PFSK-1 (cell line): Measurements from ENCODE around the gene EHD2.

Experiments
- POLR2AphosphoS5 ChIP-seq: IDR thresholded peaks from 2 replicates; pipeline ENCODE4 v1.6.1; 2012; ENCODE audit warnings: low read depth, mild to moderate bottlenecking, control low read depth, low read length, moderate library complexity
- REST ChIP-seq, 2 experiments: IDR thresholded peaks; 2 replicates each; pipeline versions ENCODE4 v1.6.1 to v1.8.0; 2011 to 2012; ENCODE audit warnings: low read depth in 2 of 2, low read length in 2 of 2, control low read depth in 1 of 2, inconsistent platforms in 1 of 2, mild to moderate bottlenecking in 1 of 2, moderate library complexity in 1 of 2; ENCODE audit not compliant: insufficient read depth in 1 of 2
- SIN3A ChIP-seq: IDR thresholded peaks from 2 replicates; pipeline ENCODE4 v1.6.1; 2012; ENCODE audit warnings: mild to moderate bottlenecking, low read length, moderate library complexity, borderline replicate concordance; ENCODE audit not compliant: insufficient read depth
- TAF1 ChIP-seq: IDR thresholded peaks from 2 replicates; pipeline ENCODE4 v1.6.1; 2012; ENCODE audit warnings: low read length, control low read depth, borderline replicate concordance; ENCODE audit not compliant: insufficient read depth

GRCh38 chr19:47702671-47703070, 10.6 kb upstream of the EHD2 start:
- TF ChIP-seq SIN3A (no peak), POLR2AphosphoS5 (no peak), REST (IDR thresholded peaks at IDR 0.05; ENCODE audit: insufficient read depth in 1 of 2, low read depth in 2 of 2, low read length in 2 of 2) (no peak), TAF1 (no peak)
